ENCODE results near the gene PSG5.
"Not testable (repeated sequence)": the region's sequence is repeated elsewhere in the genome, so short reads cannot be mapped to it uniquely, and the experiment has no call there.

PSG5 gene

DNA sequence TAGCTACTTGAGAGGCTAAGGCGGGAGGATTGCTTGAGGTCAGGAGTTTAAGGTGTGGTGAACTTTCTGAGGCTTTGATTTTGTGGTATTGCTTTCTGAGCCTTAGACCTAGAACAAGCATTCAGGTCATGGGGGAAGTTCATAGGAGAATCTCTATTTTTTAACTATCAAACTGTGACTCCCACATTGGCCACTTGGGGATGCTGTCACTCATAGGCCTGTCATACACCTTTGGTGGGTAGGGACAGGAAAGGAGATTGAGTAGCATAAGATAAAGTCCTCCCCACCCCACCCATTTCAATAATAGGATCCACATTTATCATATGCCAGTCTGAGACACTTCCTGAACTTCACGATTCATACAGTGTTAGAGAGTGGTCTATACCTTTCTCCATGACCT is 62.0 kb downstream of the PSG5 start:
- H4K20me1 ChIP-seq (ENCODE audit: insufficient read depth, low read length) = no peaks in the 10 kb centered on the region
- no peak overlapping the region for H3K4me2 ChIP-seq (ENCODE audit: low read depth, low read length)
- H3K4me3 ChIP-seq (ENCODE audit: low read length) = no peak overlapping the region
- H3F3A ChIP-seq (ENCODE audit: insufficient read depth, low read length) = no peaks in the 10 kb centered on the region
- no peak overlapping the region for H3K9ac ChIP-seq (ENCODE audit: low read length)
- H3K4me1 ChIP-seq (ENCODE audit: low read length) = no peaks in the 10 kb centered on the region
- H3K36me3 ChIP-seq (replicated peaks; ENCODE audit: insufficient read depth, low read length) = no peaks in the 10 kb centered on the region
- DNase-seq = no peak
- no peak overlapping the region for H2AFZ ChIP-seq (ENCODE audit: low read length)
- TF ChIP-seq EZH2 (optimal IDR thresholded peaks at IDR 0.05; ENCODE audit: low read depth, low read length) = no peak
- peak; percentile 18 for TF ChIP-seq CTCF (IDR thresholded peaks at IDR 0.05; ENCODE audit: low read length)
- no peaks in the 10 kb centered on the region for H3K79me2 ChIP-seq (ENCODE audit: low read length)
- no peaks in the 10 kb centered on the region for H3K9me3 ChIP-seq (replicated peaks; ENCODE audit: insufficient read depth, low read length)
- no peak overlapping the region for H3K27ac ChIP-seq (ENCODE audit: low read length)
- no peaks in the 10 kb centered on the region for H3K27me3 ChIP-seq (replicated peaks; ENCODE audit: insufficient read depth, low read length)
- no peaks in the 10 kb centered on the region for H3K9me2 ChIP-seq (replicated peaks; ENCODE audit: insufficient read depth, low read length)

DNA sequence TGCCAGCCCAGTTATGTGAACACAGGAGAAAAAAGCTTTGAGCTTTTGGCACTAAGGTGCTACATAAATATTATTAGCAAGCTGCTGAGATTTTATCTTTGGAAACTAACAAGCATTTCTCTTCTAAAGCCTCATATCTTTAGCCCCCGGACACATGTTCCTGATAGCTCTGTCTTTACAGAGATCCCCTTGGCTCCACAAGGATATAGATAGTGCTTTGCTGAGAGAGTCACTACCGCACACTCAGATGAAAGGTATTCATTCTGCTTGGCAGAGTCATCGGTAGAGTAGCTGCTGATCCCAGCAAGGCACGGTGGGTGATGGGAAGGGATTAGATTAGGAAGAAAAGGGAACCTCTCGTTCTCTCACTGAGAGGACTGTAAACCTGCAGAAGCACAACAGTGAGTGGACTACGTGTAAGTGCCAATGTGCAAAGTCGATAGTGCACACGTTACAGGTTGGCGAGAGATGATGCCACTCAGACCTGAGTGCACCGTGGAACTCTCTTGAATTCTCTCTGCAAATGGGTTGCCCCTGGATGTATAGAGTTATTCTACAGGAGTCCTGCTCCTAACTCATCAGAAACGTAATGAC is 65.8 kb downstream of the PSG5 start:
- DNase-seq; H3K9ac ChIP-seq (ENCODE audit: low read length); H3K36me3 ChIP-seq (replicated peaks; ENCODE audit: insufficient read depth, low read length); H2AFZ ChIP-seq (ENCODE audit: low read length); H3K79me2 ChIP-seq (ENCODE audit: low read length); H3K27me3 ChIP-seq (replicated peaks; ENCODE audit: insufficient read depth, low read length); H3K9me3 ChIP-seq (replicated peaks; ENCODE audit: insufficient read depth, low read length); H3K4me1 ChIP-seq (ENCODE audit: low read length); H3K9me2 ChIP-seq (replicated peaks; ENCODE audit: insufficient read depth, low read length); H3K27ac ChIP-seq (ENCODE audit: low read length); H3K4me3 ChIP-seq (ENCODE audit: low read length); H3F3A ChIP-seq (ENCODE audit: insufficient read depth, low read length); H3K4me2 ChIP-seq (ENCODE audit: low read depth, low read length); H4K20me1 ChIP-seq (ENCODE audit: insufficient read depth, low read length): not testable (repeated sequence)

DNA sequence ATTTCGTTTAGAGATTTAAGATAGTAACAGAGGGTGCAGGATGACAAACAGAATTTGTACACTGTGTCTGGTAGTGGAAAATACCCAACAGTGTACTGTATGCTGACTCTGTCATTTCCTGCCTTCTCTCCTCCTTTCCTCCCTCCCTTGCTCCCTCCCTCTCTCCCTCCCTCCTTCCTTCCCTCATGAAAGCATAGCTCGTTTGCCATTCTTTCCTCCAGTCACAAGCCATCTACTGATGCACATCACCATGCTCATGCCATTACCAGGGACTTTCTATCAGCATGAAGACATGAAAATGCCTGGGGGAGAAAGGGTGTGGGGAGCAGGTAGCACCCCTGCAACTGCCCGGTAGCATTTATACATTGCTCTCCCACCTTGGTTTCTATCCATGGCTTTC is 66.8 kb downstream of the PSG5 start:
- H3K9me3 ChIP-seq (replicated peaks; ENCODE audit: insufficient read depth, low read length); H2AFZ ChIP-seq (ENCODE audit: low read length); DNase-seq; H3K36me3 ChIP-seq (replicated peaks; ENCODE audit: insufficient read depth, low read length); H3K9ac ChIP-seq (ENCODE audit: low read length); H4K20me1 ChIP-seq (ENCODE audit: insufficient read depth, low read length); H3K27me3 ChIP-seq (replicated peaks; ENCODE audit: insufficient read depth, low read length); H3K4me1 ChIP-seq (ENCODE audit: low read length); H3F3A ChIP-seq (ENCODE audit: insufficient read depth, low read length); H3K4me2 ChIP-seq (ENCODE audit: low read depth, low read length); H3K4me3 ChIP-seq (ENCODE audit: low read length); H3K27ac ChIP-seq (ENCODE audit: low read length); H3K9me2 ChIP-seq (replicated peaks; ENCODE audit: insufficient read depth, low read length); H3K79me2 ChIP-seq (ENCODE audit: low read length): not testable (repeated sequence)
